NT2/D1 (cell line): ENCODE measurements around the gene ISM2.

Source experiments
- YY1 ChIP-seq: IDR thresholded peaks from 2 replicates; pipeline ENCODE4 v1.6.1; 2011; ENCODE audit not compliant: insufficient read length, insufficient read depth
- ZNF274 ChIP-seq: IDR thresholded peaks from 2 replicates; pipeline ENCODE4 v1.6.1; 2011; ENCODE audit warnings: mild to moderate bottlenecking, low read depth, low read length

DNA sequence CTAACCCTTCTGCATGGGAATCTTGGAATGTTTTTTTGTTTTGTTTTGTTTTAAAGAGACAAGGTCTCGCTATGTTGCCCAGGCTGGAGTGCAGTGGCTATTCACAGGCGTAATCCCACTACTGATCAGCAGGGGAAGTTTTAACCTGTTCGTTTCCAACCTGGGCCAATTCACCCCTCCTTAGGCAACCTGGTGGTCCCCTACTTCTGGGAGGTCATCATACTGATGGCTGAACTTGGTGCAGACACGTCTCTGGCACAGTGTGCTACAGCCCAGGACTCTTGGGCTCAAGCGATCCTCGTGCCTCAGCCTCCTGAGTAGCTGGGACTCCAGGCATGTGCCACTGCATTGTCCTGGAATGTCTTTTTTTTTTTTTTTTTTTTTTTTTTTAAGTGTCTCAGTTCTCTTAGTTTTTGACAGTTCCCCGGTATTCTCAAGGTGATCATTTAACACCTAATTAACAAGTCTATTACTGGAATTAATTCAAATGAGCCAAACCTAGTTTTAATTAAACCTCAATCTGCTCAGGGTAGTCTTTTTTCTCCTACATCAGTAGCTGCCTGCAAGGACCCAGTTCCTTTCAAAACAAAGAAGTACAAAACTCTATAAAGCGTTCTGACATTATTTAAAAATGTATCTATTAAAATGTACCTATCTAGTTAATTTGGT lies 49.0 kb upstream of the ISM2 start:
- TF ChIP-seq YY1 (no peak), ZNF274 (no peak)
